Measurements from ENCODE around the gene PDHX. TPM values are rescaled to one million over a fixed set of nuclear protein-coding genes. Genes with fewer than 3 reads are reported as not detected.
"Not testable (repeated sequence)": the region's sequence is repeated elsewhere in the genome, so short reads cannot be mapped to it uniquely, and the experiment has no call there.

PDHX gene
- total RNA-seq = 18.8 and 22.1 TPM in 2 replicates

- DNase-seq (ENCODE audit: extremely low read depth, low read depth, low spot score) = peak; percentile 68
Measured at GRCh38 chr11:34916015-34916842, at the start of gene PDHX, which contains the start of gene APIP. TSS of gene PDHX (plus strand) at chr11:34916618. CDS start at chr11:34916656, 38 bp downstream. TSS of gene APIP (minus strand) at chr11:34916379. CDS start at chr11:34916284, 95 bp downstream.

GRCh38 chr11:34869425-34869824 lies 47.0 kb upstream of the PDHX start:
- no peak for DNase-seq (ENCODE audit: extremely low read depth, low read depth, low spot score)

DNA sequence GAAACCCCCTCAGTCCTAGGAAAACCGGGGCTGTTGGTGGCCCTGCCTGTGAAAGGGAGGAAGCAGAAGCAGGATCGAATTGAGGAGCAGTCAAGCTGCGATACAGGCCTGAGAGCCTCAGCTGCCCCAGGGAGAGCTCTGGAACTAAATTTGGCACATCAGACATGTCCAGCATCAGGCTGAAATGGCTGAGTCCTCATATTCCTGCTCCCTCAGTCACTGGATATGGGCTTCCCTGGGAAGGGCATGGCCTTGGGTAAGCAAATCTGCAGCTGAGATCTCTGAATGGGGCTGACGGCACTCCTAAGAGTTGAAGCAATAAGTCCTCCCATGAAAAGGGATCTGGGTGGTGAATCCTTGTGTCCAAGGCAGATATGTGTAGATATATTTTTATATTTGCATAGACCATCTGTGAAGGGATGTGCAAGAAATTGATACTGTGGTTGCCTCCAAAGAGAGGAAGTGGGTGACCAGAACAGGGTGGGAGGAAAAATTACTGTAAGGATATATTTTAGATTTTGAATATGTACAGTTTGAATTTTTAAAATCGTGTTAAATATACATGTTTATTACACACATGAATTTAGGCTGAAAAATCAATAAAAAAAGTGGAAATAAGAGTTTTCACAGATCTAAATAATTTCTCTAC lies 45.7 kb upstream of the PDHX start:
- no peak for DNase-seq (ENCODE audit: extremely low read depth, low read depth, low spot score)

- DNase-seq (ENCODE audit: extremely low read depth, low read depth, low spot score) = no peak
Measured at GRCh38 chr11:34874202-34874601, 42.2 kb upstream of the PDHX start.

GRCh38 chr11:34877375-34877975 lies 38.9 kb upstream of the PDHX start:
- DNase-seq (ENCODE audit: extremely low read depth, low read depth, low spot score) = no peak

DNA sequence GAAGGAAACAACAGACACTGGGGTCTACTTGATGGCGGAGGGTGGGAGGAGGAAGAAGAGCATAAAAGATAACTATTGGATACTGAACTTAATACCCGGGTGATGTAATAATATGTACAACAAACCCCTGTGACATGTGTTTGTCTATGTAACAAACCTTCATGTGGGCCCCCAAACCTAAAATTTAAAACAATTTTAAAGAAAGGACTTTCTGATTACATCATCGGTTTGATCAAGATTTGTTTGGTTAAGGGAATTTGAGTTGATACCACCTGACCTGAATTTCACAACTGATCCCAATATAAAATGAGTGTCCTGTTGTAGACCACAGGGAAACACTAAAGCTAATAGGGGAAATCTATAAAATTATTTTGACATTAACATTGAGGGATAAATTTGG lies 34.5 kb upstream of the PDHX start:
- DNase-seq (ENCODE audit: extremely low read depth, low read depth, low spot score) = no peak

- DNase-seq (ENCODE audit: extremely low read depth, low read depth, low spot score) = no peak
Measured at GRCh38 chr11:34886609-34887008, 29.8 kb upstream of the PDHX start.

DNA sequence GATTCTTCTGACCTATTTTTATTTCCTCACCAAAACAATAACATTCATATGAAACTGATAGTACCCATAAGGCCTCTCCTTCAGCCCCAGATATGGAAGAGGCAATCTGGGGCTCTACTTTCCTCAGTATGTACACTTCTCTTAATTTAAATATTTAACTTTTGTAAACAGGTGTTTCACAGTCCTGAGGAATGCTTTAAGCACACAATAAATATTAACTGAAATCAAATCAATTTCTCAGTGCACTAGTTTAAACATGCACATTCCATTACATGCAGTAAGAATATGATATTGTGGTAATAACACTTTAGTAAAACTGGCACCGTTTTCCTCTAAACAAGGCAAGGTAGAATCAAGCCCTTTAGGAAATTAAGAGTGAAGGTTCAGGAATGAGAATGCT lies 29.2 kb upstream of the PDHX start:
- DNase-seq (ENCODE audit: extremely low read depth, low read depth, low spot score) = no peak

DNA sequence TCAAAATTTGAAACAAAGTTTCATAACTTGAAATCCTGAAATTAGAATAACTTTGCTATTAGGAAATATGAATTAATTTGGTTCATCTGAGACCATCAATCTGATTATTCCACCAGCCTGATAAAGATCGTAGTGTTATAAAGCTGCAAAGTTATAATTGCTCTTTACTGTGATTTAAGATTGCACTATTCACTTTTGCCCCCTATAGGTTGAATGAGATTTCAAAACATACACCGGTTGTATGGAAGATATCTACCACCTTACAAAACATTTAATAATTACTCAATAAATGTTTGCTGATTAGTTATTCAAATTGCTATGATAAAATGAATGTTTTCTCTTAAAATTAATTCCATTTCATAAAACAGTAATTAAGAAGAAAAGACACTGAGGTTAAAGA lies 26.3 kb upstream of the PDHX start:
- DNase-seq (ENCODE audit: extremely low read depth, low read depth, low spot score) = no peak

- peak; percentile 34 for DNase-seq (ENCODE audit: extremely low read depth, low read depth, low spot score)
Measured at GRCh38 chr11:34890812-34891211, 25.6 kb upstream of the PDHX start.

- no peak for DNase-seq (ENCODE audit: extremely low read depth, low read depth, low spot score)
Measured at GRCh38 chr11:34891611-34892010, 24.8 kb upstream of the PDHX start.

- DNase-seq (ENCODE audit: extremely low read depth, low read depth, low spot score) = no peak
Measured at GRCh38 chr11:34893416-34893815, 23.0 kb upstream of the PDHX start.

- DNase-seq (ENCODE audit: extremely low read depth, low read depth, low spot score) = not testable (repeated sequence)
Measured at GRCh38 chr11:34896191-34896590, 20.2 kb upstream of the PDHX start.

DNA sequence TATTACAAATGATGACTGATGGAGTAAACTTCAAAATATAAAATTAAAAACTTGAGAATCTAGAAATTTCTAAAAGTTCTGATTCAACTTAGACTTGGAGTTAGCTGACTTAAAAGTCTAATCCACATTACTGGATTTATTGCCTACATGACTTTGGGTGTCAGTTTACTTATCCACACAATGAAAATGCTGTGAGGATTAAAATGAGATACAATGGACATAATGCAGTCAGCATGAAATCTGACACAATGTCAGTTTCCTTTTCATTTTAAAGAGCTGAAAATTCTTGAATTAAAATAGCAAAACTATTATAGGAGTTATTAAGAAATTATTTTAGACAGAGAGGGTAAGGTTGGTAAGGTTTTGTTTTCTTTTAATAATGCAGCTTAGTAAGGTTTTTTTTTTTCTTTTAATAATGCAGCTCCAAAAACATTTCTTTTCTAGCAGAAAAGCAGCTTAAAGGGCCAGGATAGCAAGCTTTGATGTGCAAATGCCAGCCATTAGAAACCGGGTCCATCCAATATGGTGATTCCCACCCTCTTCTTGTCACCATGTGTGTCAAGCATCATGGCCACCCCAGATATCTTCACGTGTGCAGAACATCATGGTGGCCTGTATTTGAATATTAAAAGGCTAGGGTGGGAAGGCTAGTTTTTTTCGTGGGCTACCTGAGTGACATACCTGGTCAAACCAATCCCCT lies 19.1 kb upstream of the PDHX start:
- DNase-seq (ENCODE audit: extremely low read depth, low read depth, low spot score) = no peak

DNA sequence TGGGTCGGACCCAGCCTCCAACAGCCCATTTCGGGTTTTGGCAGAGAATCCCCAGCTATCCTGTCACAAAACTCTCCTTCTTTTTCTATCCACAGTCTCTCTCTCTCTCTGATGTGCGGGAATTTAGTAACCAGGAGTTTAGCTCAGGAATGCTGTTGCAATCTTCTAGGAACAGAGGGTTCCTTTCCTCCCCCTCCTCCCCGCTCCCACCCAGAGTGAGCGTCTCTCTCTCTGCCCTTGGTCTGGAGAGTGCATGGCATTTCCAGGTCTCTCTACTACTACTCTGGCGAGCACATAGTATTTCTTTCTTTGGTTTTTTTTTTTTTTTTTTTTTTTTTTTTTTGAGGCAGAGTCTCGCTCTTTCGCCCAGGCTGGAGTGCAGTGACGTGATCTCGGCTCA lies 17.9 kb upstream of the PDHX start:
- no peak for DNase-seq (ENCODE audit: extremely low read depth, low read depth, low spot score)

DNA sequence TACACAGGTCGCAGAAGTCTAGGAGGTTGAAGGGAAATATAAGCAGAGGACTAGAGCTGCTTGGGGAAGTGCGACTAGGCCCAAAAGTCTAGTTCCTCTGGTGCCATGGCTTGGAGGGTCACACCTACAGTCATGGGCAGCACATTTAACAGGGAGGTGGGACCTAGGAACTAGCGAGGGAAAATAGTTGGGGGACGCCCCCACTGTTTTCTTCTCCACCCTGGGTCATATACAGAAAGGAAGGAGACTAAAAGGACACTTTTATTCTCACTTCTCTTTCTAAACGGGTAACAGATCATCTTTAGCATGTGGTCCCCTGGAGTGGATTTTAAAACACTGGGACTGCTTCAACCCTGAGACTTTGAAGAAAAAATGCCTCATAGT lies 16.8 kb upstream of the PDHX start:
- DNase-seq (ENCODE audit: extremely low read depth, low read depth, low spot score) = no peak

GRCh38 chr11:34904421-34904955 lies 11.9 kb upstream of the PDHX start:
- no peak for DNase-seq (ENCODE audit: extremely low read depth, low read depth, low spot score)

- DNase-seq (ENCODE audit: extremely low read depth, low read depth, low spot score) = no peak
Measured at GRCh38 chr11:34905666-34906065, 10.8 kb upstream of the PDHX start.

- no peak for DNase-seq (ENCODE audit: extremely low read depth, low read depth, low spot score)
Measured at GRCh38 chr11:34907934-34908593, 8.4 kb upstream of the PDHX start.

DNA sequence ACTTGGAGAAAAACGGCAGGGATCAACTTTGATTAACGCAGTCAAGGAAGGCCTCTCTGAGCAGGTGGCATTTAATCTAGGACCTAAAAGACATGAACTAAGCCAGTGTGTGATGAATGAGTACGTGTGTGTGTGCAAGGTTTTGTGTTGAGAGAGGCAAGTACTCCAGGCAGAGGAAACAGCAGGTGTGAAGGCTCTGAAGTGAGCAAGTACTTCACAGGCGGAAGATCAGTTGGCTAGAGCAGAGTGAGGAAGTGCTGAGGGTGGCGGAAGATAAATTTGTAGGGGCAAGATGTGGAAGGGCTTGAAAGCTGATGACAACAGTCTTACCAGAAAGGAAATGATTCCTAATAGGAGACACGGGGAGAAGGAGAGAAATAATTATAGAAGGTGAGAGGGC lies 7.0 kb upstream of the PDHX start:
- DNase-seq (ENCODE audit: extremely low read depth, low read depth, low spot score) = no peak
